Right ventricle myocardium superior (tissue), 1 donor: ENCODE measurements around the gene COCH. TPM values are rescaled to one million over a fixed set of nuclear protein-coding genes. Genes with fewer than 3 reads are reported as not detected.
A peak's percentile ranks its signal among the peaks of the same experiment; 100 is the strongest.
"Not testable (repeated sequence)": the region's sequence is repeated elsewhere in the genome, so short reads cannot be mapped to it uniquely, and the experiment has no call there.

ENCODE experiments used
- ATAC-seq: fragments of 200-7000 bp; cut with Tn5 transposase; one replicate; pipeline ENCODE4 v1.9.1; 2020; ENCODE audit warnings: mild to moderate bottlenecking; ENCODE audit not compliant: poor library complexity
- DNase-seq: peaks from one replicate; pipeline ENCODE4 v3.0.0-alpha.2; 2020
- intact Hi-C: fragments of 100-400 bp; cut with DNase I; formaldehyde crosslinking; loops from one replicate; pipeline ENCODE4 v1.11.2; 2022
- total RNA-seq: library from RNA; stranded (reverse); fragmentation: NEBNext Ultra II Directional; extraction: Animal tissue kit (Norgen Biotek cat#: 25700); gene quantifications from one replicate; pipeline ENCODE4 v1.2.1, GENCODE V29; 2021
- donor health status: DM: no; HTN: yes; CAD: no; lungs with severe emphysema.

COCH gene
- total RNA-seq, 1 donor from 2014 or later: 0.51 TPM

- no peak for ATAC-seq
- DNase-seq: no peak
- intact Hi-C loops: no loop called here
These were observed 33.3 kb downstream of the COCH start for GRCh38 chr14:30907659-30908057.

GRCh38 chr14:30908826-30909225 lies 34.5 kb downstream of the COCH start:
- ATAC-seq (no peak), DNase-seq (no peak)
- intact Hi-C loops: no loop called here

- ATAC-seq (no peak), DNase-seq (no peak)
- intact Hi-C loops: no loop called here
These were observed 40.5 kb downstream of the COCH start for GRCh38 chr14:30914812-30915211.

- DNase-seq (no peak), ATAC-seq (no peak)
- intact Hi-C loops: no loop called here
These were observed 41.2 kb downstream of the COCH start for GRCh38 chr14:30915596-30915995.

GRCh38 chr14:30921305-30921704 lies 46.9 kb downstream of the COCH start:
- intact Hi-C loops: no loop called here
- ATAC-seq: no peak
- no peak for DNase-seq

- DNase-seq (no peak), ATAC-seq (no peak)
- intact Hi-C loops: no loop called here
These were observed 47.4 kb downstream of the COCH start for GRCh38 chr14:30921788-30922187.

- no peak for ATAC-seq
- intact Hi-C loops: no loop called here
- DNase-seq: no peak
These were observed 50.9 kb downstream of the COCH start for GRCh38 chr14:30925254-30925653.

GRCh38 chr14:30928462-30928861 lies 54.1 kb downstream of the COCH start:
- intact Hi-C loops: no loop called here
- ATAC-seq (no peak), DNase-seq (no peak)

GRCh38 chr14:30933937-30934336 lies 59.6 kb downstream of the COCH start:
- ATAC-seq, intact Hi-C loops: not testable (repeated sequence)
- DNase-seq: peak; percentile 22

GRCh38 chr14:30935445-30935844 lies 61.1 kb downstream of the COCH start:
- ATAC-seq (no peak), DNase-seq (no peak)
- intact Hi-C loops: no loop called here

- intact Hi-C loops: no loop called here
- no peak for DNase-seq
These were observed 64.3 kb downstream of the COCH start for GRCh38 chr14:30938617-30939016.

More at GRCh38 chr14:30938617-30939016, 64.3 kb downstream of the COCH start:
- no peak for ATAC-seq

Other genes with a start within 250 kb of the COCH start
- 6.7 TPM for gene AP4S1, start 151.1 kb downstream of the COCH start, total RNA-seq
- gene STRN3, start 151.8 kb downstream of the COCH start, total RNA-seq: 45.1 TPM